Parathyroid adenoma (tissue), 2 donors: Measurements from ENCODE around the gene MASP2.

Experiments
- H2AFZ ChIP-seq: fragments of 300-600 bp; sonication (generic); one replicate; pipeline ENCODE4 v1.7.0; 2017; ENCODE audit warnings: antibody characterized with exemption, mild to moderate bottlenecking
- H3K27ac ChIP-seq: fragments of 300-600 bp; sonication (generic); one replicate; pipeline ENCODE4 v1.7.0; 2017
- H3K27me3 ChIP-seq: fragments of 300-600 bp; sonication (generic); one replicate; pipeline ENCODE4 v1.7.0; 2017; ENCODE audit warnings: low read length; ENCODE audit not compliant: control insufficient read depth, insufficient read depth
- H3K36me3 ChIP-seq: fragments of 300-600 bp; sonication (generic); one replicate; pipeline ENCODE4 v1.7.0; 2017; ENCODE audit warnings: low read length; ENCODE audit not compliant: control insufficient read depth, insufficient read depth
- H3K4me1 ChIP-seq: fragments of 300-600 bp; sonication (generic); one replicate; pipeline ENCODE4 v1.7.0; 2017; ENCODE audit warnings: control low read depth
- H3K4me2 ChIP-seq: fragments of 300-600 bp; sonication (generic); one replicate; pipeline ENCODE4 v1.7.0; 2017; ENCODE audit warnings: low read length
- H3K4me3 ChIP-seq: fragments of 300-600 bp; sonication (generic); one replicate; pipeline ENCODE4 v1.7.0; 2017; ENCODE audit warnings: low read depth, low read length
- H3K79me2 ChIP-seq: fragments of 300-600 bp; sonication (generic); one replicate; pipeline ENCODE4 v1.7.0; 2017; ENCODE audit warnings: control low read depth
- H3K9ac ChIP-seq: fragments of 300-600 bp; sonication (generic); one replicate; pipeline ENCODE4 v1.7.0; 2017; ENCODE audit warnings: mild to moderate bottlenecking
- H3K9me3 ChIP-seq: fragments of 300-600 bp; sonication (generic); one replicate; pipeline ENCODE4 v1.7.0; 2017; ENCODE audit warnings: low read length; ENCODE audit not compliant: control insufficient read depth
- CTCF ChIP-seq: fragments of 300-600 bp; sonication (generic); IDR thresholded peaks from one replicate; pipeline ENCODE4 v1.7.0; 2017; ENCODE audit warnings: antibody characterized with exemption, mild to moderate bottlenecking
- donor health status: primary hyperparathyroidism.

The MASP2 gene

GRCh38 chr1:11027316-11027715, 19.7 kb downstream of the MASP2 start:
- no peak for TF ChIP-seq CTCF
- no peaks in the 10 kb centered on the region for H3K36me3 ChIP-seq
- H3K4me2 ChIP-seq, result no peak overlapping the region
- no peaks in the 10 kb centered on the region for H3K27me3 ChIP-seq
- no peaks in the 10 kb centered on the region for H3K79me2 ChIP-seq
- H3K4me3 ChIP-seq, result no peak overlapping the region
- no peak overlapping the region for H3K27ac ChIP-seq
- no peaks in the 10 kb centered on the region for H3K4me1 ChIP-seq
- no peaks in the 10 kb centered on the region for H3K9me3 ChIP-seq
- H2AFZ ChIP-seq, result no peak overlapping the region
- H3K9ac ChIP-seq, result no peak overlapping the region

GRCh38 chr1:11026903-11027302, 20.1 kb downstream of the MASP2 start:
- H3K4me1 ChIP-seq, result no peaks in the 10 kb centered on the region
- no peak overlapping the region for H3K4me3 ChIP-seq
- TF ChIP-seq CTCF, result no peak
- H3K79me2 ChIP-seq, result no peaks in the 10 kb centered on the region
- no peak overlapping the region for H3K27ac ChIP-seq
- no peaks in the 10 kb centered on the region for H3K9me3 ChIP-seq
- H3K36me3 ChIP-seq, result no peaks in the 10 kb centered on the region
- H2AFZ ChIP-seq, result no peak overlapping the region
- no peaks in the 10 kb centered on the region for H3K27me3 ChIP-seq
- H3K9ac ChIP-seq, result no peak overlapping the region
- no peak overlapping the region for H3K4me2 ChIP-seq

GRCh38 chr1:11026052-11026451, 21.0 kb downstream of the MASP2 start:
- Histone ChIP-seq H3K27me3 (no peaks in the 10 kb centered on the region), H3K9me3 (no peaks in the 10 kb centered on the region), H3K27ac (no peak overlapping the region), H3K79me2 (no peaks in the 10 kb centered on the region), H3K4me1 (no peaks in the 10 kb centered on the region), H3K4me2 (no peak overlapping the region), H3K9ac (no peak overlapping the region), H3K36me3 (no peaks in the 10 kb centered on the region), H2AFZ (no peak overlapping the region), H3K4me3 (no peak overlapping the region)
- TF ChIP-seq CTCF, result no peak

- Histone ChIP-seq H2AFZ (no peak overlapping the region), H3K27ac (no peak overlapping the region), H3K4me1 (no peaks in the 10 kb centered on the region), H3K27me3 (no peaks in the 10 kb centered on the region), H3K9ac (no peak overlapping the region), H3K36me3 (no peaks in the 10 kb centered on the region), H3K9me3 (no peaks in the 10 kb centered on the region), H3K79me2 (no peaks in the 10 kb centered on the region), H3K4me3 (no peak overlapping the region), H3K4me2 (no peak overlapping the region)
- TF ChIP-seq CTCF, result no peak
These were observed 21.4 kb downstream of the MASP2 start for GRCh38 chr1:11025618-11026017.

GRCh38 chr1:11024874-11025203, 22.2 kb downstream of the MASP2 start:
- Histone ChIP-seq H3K27me3 (no peaks in the 10 kb centered on the region), H3K36me3 (no peaks in the 10 kb centered on the region), H3K4me3 (no peak overlapping the region), H3K9me3 (no peaks in the 10 kb centered on the region), H2AFZ (no peak overlapping the region), H3K9ac (no peak overlapping the region), H3K4me2 (no peak overlapping the region), H3K4me1 (no peaks in the 10 kb centered on the region), H3K27ac (no peak overlapping the region), H3K79me2 (no peaks in the 10 kb centered on the region)
- TF ChIP-seq CTCF, result no peak
